Measurements from ENCODE around the gene XXYLT1. TPM values are rescaled to one million over a fixed set of nuclear protein-coding genes. Genes with fewer than 3 reads are reported as not detected.

The XXYLT1 gene
- total RNA-seq, 8 experiments from 2014 or later: 8.7 to 35.9 (median 16.1) TPM

- no peak for ATAC-seq (replicated peaks in 6 of 8)
Observed at GRCh38 chr3:195084746-195085145, 186.2 kb downstream of the XXYLT1 start.

DNA sequence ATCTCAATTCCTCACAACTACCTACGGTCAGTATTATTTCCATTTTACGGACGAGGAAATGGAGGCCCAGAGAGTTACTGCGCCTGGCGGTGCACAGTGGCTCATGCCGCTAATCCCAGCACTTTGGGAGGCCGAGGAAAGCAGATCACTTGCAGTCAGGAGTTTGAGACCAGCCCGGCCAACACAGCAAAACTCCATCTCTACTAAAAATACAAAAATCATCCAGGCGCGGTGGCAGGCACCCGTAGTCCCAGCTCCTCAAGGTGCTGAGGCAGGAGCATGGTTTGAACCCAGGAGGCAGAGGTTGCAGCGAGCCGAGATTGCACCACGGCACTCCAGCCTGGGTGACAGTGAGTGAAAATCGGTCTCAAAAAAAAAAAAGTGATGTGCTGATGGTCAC is 187.3 kb downstream of the XXYLT1 start:
- no peak for ATAC-seq (replicated peaks in 6 of 8)
- in situ Hi-C loops (cut with MboI; ENCODE audit: low pct_unique_long_range_greater_than_20kb in 2 of 9, low sequenced_read_pairs in 9 of 9, unreplicated experiment in 9 of 9): no loop called here

More at GRCh38 chr3:195084746-195085145, 186.2 kb downstream of the XXYLT1 start:
- no peak overlapping the region for H3K27ac ChIP-seq
- H3K4me1 ChIP-seq (replicated peaks in 1 of 2): peaks cover 16 to 19% of the 10 kb centered on the region in 2 donors
- WGBS, 10 experiments: 80 to 100% (median 91%) methylated on average over 1 to 5 of the region's 5 CpGs; no CpG with 5 or more reads in 6 of the 10 experiments
- H3K4me3 ChIP-seq: no peak overlapping the region
- in situ Hi-C loops (cut with MboI; ENCODE audit: low pct_unique_long_range_greater_than_20kb in 2 of 9, low sequenced_read_pairs in 9 of 9, unreplicated experiment in 9 of 9): no loop called here

GRCh38 chr3:195082811-195083210 is 188.1 kb downstream of the XXYLT1 start:
- ATAC-seq (replicated peaks in 6 of 8): no peak
- Histone ChIP-seq H3K4me1 (replicated peaks in 1 of 2) (peaks cover 19 to 22% of the 10 kb centered on the region in 2 donors), H3K27ac (no peak overlapping the region), H3K4me3 (no peak overlapping the region)
- in situ Hi-C loops (cut with MboI; ENCODE audit: low pct_unique_long_range_greater_than_20kb in 2 of 9, low sequenced_read_pairs in 9 of 9, unreplicated experiment in 9 of 9): no loop called here
- 67 to 75% methylated on average over 3 of the region's 10 CpGs; no CpG with 5 or more reads in 8 of the 10 experiments for WGBS, 10 experiments

More for the DNA sequence above, 187.3 kb downstream of the XXYLT1 start:
- Histone ChIP-seq H3K4me1 (replicated peaks in 1 of 2) (peaks cover 21 to 22% of the 10 kb centered on the region in 2 donors), H3K27ac (no peak overlapping the region), H3K4me3 (no peak overlapping the region)
- 80 to 100% (median 94%) methylated on average over 1 to 10 of the region's 15 CpGs; no CpG with 5 or more reads in 3 of the 10 experiments for WGBS, 10 experiments

DNA sequence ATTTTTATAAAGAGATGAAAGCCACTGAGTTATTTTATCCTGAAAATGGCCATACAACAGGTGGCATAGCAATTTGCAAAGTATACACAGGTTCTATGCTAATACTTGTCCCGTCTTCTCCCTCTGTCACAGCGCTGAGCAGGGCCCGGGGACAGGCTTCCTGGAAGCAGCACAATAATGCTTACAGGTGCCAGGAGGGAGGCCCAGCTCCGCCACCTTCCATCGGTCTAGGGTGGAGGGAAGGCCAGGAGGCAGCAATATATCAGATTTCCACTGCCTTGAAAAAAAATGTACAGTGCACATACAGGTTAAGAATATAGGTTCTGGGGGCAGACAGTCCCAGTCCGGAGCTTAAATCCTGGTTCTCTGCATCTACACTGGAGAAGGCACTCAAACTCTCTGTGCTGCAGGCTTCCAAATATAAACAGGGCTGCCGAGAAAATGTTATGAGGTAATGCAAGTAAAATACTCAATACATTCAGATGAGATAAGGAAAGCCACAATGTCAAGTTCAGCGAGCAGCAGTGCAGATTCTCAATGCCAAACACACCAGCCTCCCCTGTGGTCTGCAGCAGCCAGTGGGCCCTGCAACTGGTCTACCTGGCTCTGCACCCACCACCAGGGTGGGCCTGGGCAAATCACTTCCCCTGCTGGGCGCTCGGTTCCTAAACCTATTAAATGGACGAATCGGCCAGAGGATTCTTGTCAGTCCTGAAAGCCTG is 189.6 kb downstream of the XXYLT1 start:
- Histone ChIP-seq H3K27ac (no peak overlapping the region), H3K4me3 (no peak overlapping the region), H3K4me1 (replicated peaks in 1 of 2) (peaks cover 13 to 24% of the 10 kb centered on the region in 2 donors)
- ATAC-seq (replicated peaks in 6 of 8): peak in 1 of 8 experiments; percentile 30
- 70 to 100% (median 89%) methylated on average over 2 to 8 of the region's 12 CpGs for WGBS, 10 experiments
- in situ Hi-C loops (cut with MboI; ENCODE audit: low pct_unique_long_range_greater_than_20kb in 2 of 9, low sequenced_read_pairs in 9 of 9, unreplicated experiment in 9 of 9): no loop called here

GRCh38 chr3:195080571-195081151 is 190.3 kb downstream of the XXYLT1 start:
- Histone ChIP-seq H3K4me3 (no peak overlapping the region), H3K4me1 (replicated peaks in 1 of 2) (peaks cover 11 to 31% of the 10 kb centered on the region in 2 donors), H3K27ac (no peak overlapping the region)
- ATAC-seq (replicated peaks in 6 of 8): no peak
- WGBS, 10 experiments: 70 to 100% (median 90%) methylated on average over 1 to 2 of the region's 16 CpGs; no CpG with 5 or more reads in 7 of the 10 experiments
- in situ Hi-C loops (cut with MboI; ENCODE audit: low pct_unique_long_range_greater_than_20kb in 2 of 9, low sequenced_read_pairs in 9 of 9, unreplicated experiment in 9 of 9): no loop called here

DNA sequence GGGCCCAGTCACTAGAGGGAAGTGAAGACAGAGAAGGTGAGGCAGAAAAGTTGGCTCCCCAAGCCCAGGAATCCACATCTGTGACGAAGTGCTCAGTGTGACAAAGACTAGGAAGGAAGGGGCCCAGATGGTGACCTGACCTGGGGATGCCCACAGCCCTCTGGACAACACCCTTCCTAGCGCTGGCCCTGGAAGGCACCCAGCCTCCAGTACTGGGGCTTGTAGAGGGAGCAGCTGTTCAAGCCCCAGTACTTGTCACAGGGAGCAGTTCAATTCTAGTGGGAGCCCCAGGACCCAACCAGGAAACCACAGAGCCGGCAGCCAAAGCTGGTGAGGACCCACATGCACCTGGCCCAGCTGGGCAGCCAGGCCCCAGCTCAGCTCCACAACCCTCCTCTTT is 190.8 kb downstream of the XXYLT1 start:
- Histone ChIP-seq H3K4me1 (replicated peaks in 1 of 2) (peaks cover 11 to 31% of the 10 kb centered on the region in 2 donors), H3K4me3 (no peak overlapping the region), H3K27ac (no peak overlapping the region)
- no peak for ATAC-seq (replicated peaks in 6 of 8)
- in situ Hi-C loops (cut with MboI; ENCODE audit: low pct_unique_long_range_greater_than_20kb in 2 of 9, low sequenced_read_pairs in 9 of 9, unreplicated experiment in 9 of 9): no loop called here
- 89 to 100% methylated on average over 1 of the region's 3 CpGs; no CpG with 5 or more reads in 8 of the 10 experiments for WGBS, 10 experiments

- Histone ChIP-seq H3K4me3 (no peak overlapping the region), H3K27ac (no peak overlapping the region), H3K4me1 (replicated peaks in 1 of 2) (peaks cover 11 to 29% of the 10 kb centered on the region in 2 donors)
- ATAC-seq (replicated peaks in 6 of 8): peak in 5 of 8 experiments; percentile 18 to 69 (median 31)
- in situ Hi-C loops (cut with MboI; ENCODE audit: low pct_unique_long_range_greater_than_20kb in 2 of 9, low sequenced_read_pairs in 9 of 9, unreplicated experiment in 9 of 9): no loop called here
- whole genome bisulfite sequencing, 10 experiments: 29 to 87% (median 73%) methylated on average over 1 to 5 of the region's 5 CpGs; no CpG with 5 or more reads in 3 of the 10 experiments
Observed at GRCh38 chr3:195079636-195080035, 191.3 kb downstream of the XXYLT1 start.

DNA sequence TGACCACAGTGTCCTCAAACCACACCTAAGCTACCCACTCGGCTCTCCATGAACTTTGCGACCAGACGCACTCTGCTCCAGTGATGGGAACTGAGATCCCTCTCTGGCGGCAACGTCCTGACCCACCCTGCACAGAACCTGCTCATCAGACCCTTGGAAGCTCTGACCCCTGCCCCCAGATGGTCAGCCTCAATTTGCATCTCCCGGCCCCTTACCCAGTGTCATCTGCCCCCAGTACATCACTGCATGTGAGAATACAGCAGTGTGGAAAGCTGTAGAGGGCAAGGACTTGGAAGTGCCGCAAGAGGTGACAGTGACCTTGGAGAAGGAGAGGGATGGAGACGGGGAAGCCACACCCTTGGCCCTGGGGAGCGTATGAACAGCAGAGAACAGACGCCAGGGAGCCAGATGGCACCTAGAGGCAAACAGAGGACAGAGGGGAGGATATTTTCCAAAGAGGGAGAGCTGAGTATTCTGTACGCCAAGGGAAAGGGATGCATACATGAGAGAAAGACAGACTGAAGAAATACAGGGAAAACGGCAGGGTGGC is 192.0 kb downstream of the XXYLT1 start:
- Histone ChIP-seq H3K4me3 (no peak overlapping the region), H3K4me1 (replicated peaks in 1 of 2) (peaks cover 11 to 29% of the 10 kb centered on the region in 2 donors), H3K27ac (no peak overlapping the region)
- ATAC-seq (replicated peaks in 6 of 8): no peak
- 20 to 100% (median 75%) methylated on average over 1 to 7 of the region's 12 CpGs; no CpG with 5 or more reads in 2 of the 10 experiments for WGBS, 10 experiments
- in situ Hi-C loops (cut with MboI; ENCODE audit: low pct_unique_long_range_greater_than_20kb in 2 of 9, low sequenced_read_pairs in 9 of 9, unreplicated experiment in 9 of 9): no loop called here

DNA sequence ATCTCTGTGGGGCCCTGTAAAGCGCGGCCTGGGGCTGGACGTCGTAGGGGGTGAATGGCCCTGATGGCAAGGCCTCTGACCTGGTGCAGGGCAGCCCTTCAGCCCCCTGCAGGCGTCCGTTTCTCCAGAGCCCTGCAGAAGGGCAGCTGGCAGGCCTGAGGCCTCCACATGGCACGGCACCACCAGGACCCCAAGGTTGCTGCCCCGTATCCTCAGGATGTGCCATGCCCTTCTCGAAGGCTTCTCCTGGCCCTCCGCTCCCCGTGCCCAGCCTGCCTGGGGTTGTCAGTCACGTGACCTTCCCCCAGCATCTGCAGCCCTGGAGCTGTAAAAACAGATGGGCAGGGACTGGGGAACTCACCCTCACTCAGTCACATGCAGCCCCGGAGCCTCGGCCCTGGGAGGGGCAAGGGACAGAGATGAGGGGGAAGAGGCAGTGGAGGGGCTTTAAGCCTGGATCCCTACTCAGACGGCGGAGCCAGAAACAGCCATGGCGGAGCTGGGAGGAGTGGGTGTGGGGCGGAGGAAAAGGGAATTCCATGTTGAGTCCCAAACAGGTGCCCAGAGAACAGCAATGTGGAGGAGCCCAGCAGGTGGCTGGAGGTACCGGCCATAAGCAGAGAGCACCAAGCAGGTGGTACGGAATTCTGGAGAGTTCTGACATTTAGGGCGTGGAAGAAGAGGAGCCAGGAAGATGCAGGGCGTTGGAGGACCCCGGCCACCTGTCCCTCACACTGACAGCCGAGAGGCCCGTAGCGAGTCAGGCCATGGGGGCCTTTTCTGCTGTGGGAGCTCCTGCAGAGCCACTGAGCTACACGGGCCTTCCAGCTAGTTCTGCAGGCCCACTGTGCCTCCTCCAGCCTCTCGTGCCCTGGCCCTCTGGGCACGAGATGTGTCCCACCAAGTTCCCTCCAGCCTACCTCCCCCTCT is 193.1 kb downstream of the XXYLT1 start:
- WGBS, 10 experiments: 83 to 100% (median 86%) methylated on average over 1 to 4 of the region's 29 CpGs; no CpG with 5 or more reads in 7 of the 10 experiments
- peak in 5 of 8 experiments; percentile 4 to 68 (median 37) for ATAC-seq (replicated peaks in 6 of 8)
- in situ Hi-C loops (cut with MboI; ENCODE audit: low pct_unique_long_range_greater_than_20kb in 2 of 9, low sequenced_read_pairs in 9 of 9, unreplicated experiment in 9 of 9): no loop called here
- peaks cover 11 to 29% of the 10 kb centered on the region in 2 donors for H3K4me1 ChIP-seq (replicated peaks in 1 of 2)
- no peak overlapping the region for H3K27ac ChIP-seq
- H3K4me3 ChIP-seq: no peak overlapping the region

- in situ Hi-C loops (cut with MboI; ENCODE audit: low pct_unique_long_range_greater_than_20kb in 2 of 9, low sequenced_read_pairs in 9 of 9, unreplicated experiment in 9 of 9): no loop called here
- H3K4me3 ChIP-seq: no peak overlapping the region
- H3K4me1 ChIP-seq (replicated peaks in 1 of 2): peaks cover 11 to 29% of the 10 kb centered on the region in 2 donors
- H3K27ac ChIP-seq: no peak overlapping the region
- peak in 5 of 8 experiments; percentile 31 to 50 (median 34) for ATAC-seq (replicated peaks in 6 of 8)
- 80 to 100% methylated on average over 1 of the region's 11 CpGs; no CpG with 5 or more reads in 8 of the 10 experiments for WGBS, 10 experiments
Observed at GRCh38 chr3:195076981-195077610, 193.9 kb downstream of the XXYLT1 start.

DNA sequence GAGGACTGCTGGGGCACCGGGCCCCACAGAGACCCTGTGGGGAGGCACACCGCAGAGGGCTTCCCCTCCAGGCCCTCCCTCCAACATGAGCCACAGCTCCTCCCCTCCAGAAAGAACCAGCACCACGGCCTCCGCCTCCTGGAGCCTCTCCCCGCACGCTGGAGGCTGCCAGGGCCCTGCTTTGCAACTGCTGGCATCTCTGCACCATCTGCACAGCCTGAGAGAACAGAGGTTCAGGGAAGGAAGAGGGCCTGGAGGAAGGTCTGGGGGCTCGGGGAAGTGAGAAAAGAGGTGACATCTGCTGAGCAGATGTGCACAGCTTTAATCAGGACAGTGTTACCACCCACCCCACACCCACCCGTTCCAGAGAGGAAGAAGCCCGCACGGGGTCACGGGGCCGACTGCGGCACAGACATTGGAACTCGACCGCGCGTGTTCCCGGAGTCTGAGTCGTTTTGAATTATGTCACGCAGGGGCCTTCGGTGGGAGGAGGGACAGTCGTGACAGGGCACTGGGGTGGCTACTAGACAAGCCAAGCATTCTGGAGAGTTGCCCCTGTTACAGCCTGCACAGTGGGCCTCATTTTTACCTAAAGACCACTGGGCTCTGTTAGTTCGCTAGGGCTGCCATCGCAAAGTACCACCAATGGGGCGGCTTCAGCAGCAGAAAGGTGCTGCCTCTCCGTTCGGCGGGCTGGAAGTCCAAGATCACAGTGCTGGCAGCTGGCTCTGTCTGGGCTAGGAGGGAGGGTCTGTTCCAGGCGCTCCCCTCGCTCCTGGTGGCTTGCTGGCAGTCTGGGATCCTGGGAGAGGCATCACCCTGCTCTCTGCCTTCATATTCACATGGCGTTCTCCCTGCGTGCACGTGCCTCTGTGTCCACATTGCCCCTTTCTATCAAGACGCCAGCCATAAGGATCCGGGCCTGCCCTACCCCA is 194.8 kb downstream of the XXYLT1 start:
- ATAC-seq (replicated peaks in 6 of 8): peak in 6 of 8 experiments; percentile 15 to 82 (median 43)
- Histone ChIP-seq H3K4me1 (replicated peaks in 1 of 2) (peaks cover 11 to 32% of the 10 kb centered on the region in 2 donors), H3K27ac (no peak overlapping the region), H3K4me3 (no peak overlapping the region)
- in situ Hi-C loops (cut with MboI; ENCODE audit: low pct_unique_long_range_greater_than_20kb in 2 of 9, low sequenced_read_pairs in 9 of 9, unreplicated experiment in 9 of 9): no loop called here
- 20 to 100% (median 80%) methylated on average over 1 to 9 of the region's 35 CpGs; no CpG with 5 or more reads in 3 of the 10 experiments for WGBS, 10 experiments

Measured in motor neuron (in vitro differentiated cells).